B cell (primary cell): Measurements from ENCODE around the gene NR1H2. TPM values are rescaled to one million over a fixed set of nuclear protein-coding genes. Genes with fewer than 3 reads are reported as not detected.

ENCODE experiments used
- ATAC-seq: fragments of 200-7000 bp; cut with Tn5 transposase; one replicate; pipeline ENCODE4 v1.10.0; 2021; ENCODE audit warnings: low read depth, mild to moderate bottlenecking, moderate number of reproducible peaks, moderate library complexity
- CTCF ChIA-PET: fragments of 350-600 bp; sonication (Branson Sonifier 250); formaldehyde crosslinking; loops from one replicate; lab custom pipeline; 2021; ENCODE audit warnings: antibody characterized with exemption, inconsistent platforms; lab: Charles Lee
- POLR2A ChIA-PET: fragments of 350-600 bp; sonication (Branson Sonifier 250); formaldehyde crosslinking; loops from one replicate; lab custom pipeline; 2021; ENCODE audit warnings: antibody characterized with exemption; lab: Charles Lee
- DNase-seq: peaks from one replicate; pipeline ENCODE4 v3.0.0; 2013
- H2AFZ ChIP-seq: 2 replicates; pipeline ENCODE4 v1.6.1; 2012; ENCODE audit warnings: mild to moderate bottlenecking, low read depth, low read length; ENCODE audit not compliant: insufficient read depth, poor library complexity, severe bottlenecking
- H3K27ac ChIP-seq, 2 donors: 1 replicate in 1 of 2; 2 replicates in 1 of 2; pipeline ENCODE4 v1.5.1; 2012 to 2013; ENCODE audit warnings: low read length in 2 of 2, mild to moderate bottlenecking in 2 of 2, moderate library complexity in 1 of 2
- H3K27me3 ChIP-seq, 4 experiments: fragments of 200-600 bp in 1 of 4; sonication (generic) in 1 of 4; replicated peaks in 1 of 4; 1 replicate in 2 of 4; 2 replicates in 2 of 4; pipeline versions ENCODE4 v1.6.1 to v1.7.0; 2013 to 2016; ENCODE audit warnings: low read length in 3 of 4, mild to moderate bottlenecking in 2 of 4, mixed read lengths in 1 of 4, moderate library complexity in 1 of 4; ENCODE audit not compliant: insufficient read depth in 4 of 4, control insufficient read depth in 3 of 4; ENCODE audit errors: control extremely low read depth in 1 of 4
- H3K36me3 ChIP-seq, 2 experiments: replicated peaks in 1 of 2; 1 replicate in 1 of 2; 2 replicates in 1 of 2; pipeline versions ENCODE4 v1.6.1 to v1.7.1; 2013; ENCODE audit warnings: low read length in 1 of 2; ENCODE audit not compliant: insufficient read depth in 2 of 2, control insufficient read depth in 1 of 2; ENCODE audit errors: control extremely low read depth in 1 of 2, extremely low read depth in 1 of 2
- H3K4me1 ChIP-seq, 2 donors: fragments of 200-600 bp in 1 of 2; sonication (generic) in 1 of 2; 1 replicate in 1 of 2; 2 replicates in 1 of 2; pipeline versions ENCODE4 v1.5.1 to v1.6.1; 2013 to 2017; ENCODE audit warnings: low read length in 2 of 2; ENCODE audit not compliant: control insufficient read depth in 2 of 2, insufficient read depth in 2 of 2
- H3K4me2 ChIP-seq: replicated peaks from 2 replicates; pipeline ENCODE3; 2012; ENCODE audit warnings: mild to moderate bottlenecking, low read depth, low read length; ENCODE audit not compliant: poor library complexity, severe bottlenecking
- H3K4me3 ChIP-seq, 5 experiments: fragments of 200-600 bp in 1 of 5; sonication (generic) in 1 of 5; 1 replicate in 3 of 5; 2 replicates in 2 of 5; pipeline versions ENCODE4 v1.5.1 to v1.7.0; 2011 to 2016; ENCODE audit warnings: low read length in 4 of 5, mild to moderate bottlenecking in 4 of 5, low read depth in 2 of 5, control low read depth in 1 of 5, moderate library complexity in 1 of 5; ENCODE audit not compliant: insufficient read depth in 1 of 5; ENCODE audit errors: control extremely low read depth in 1 of 5, extremely low read depth in 1 of 5
- H3K79me2 ChIP-seq: fragments of 200-600 bp; sonication (generic); one replicate; pipeline ENCODE4 v1.6.0; 2016; ENCODE audit warnings: low read length; ENCODE audit not compliant: control insufficient read depth, insufficient read depth
- H3K9ac ChIP-seq: fragments of 200-600 bp; sonication (generic); 2 replicates; pipeline ENCODE4 v1.6.1; 2017; ENCODE audit warnings: mild to moderate bottlenecking, low read length, moderate library complexity
- H3K9me3 ChIP-seq, 3 donors: one replicate each; pipeline versions ENCODE4 v1.6.1 to v1.7.1; 2013; ENCODE audit warnings: low read length in 2 of 3; ENCODE audit not compliant: control insufficient read depth in 2 of 3, insufficient read depth in 1 of 3; ENCODE audit errors: control extremely low read depth in 1 of 3
- H4K20me1 ChIP-seq: 2 replicates; pipeline ENCODE4 v1.6.0; 2012; ENCODE audit warnings: mild to moderate bottlenecking, low read length; ENCODE audit not compliant: insufficient read depth, control insufficient read depth, poor library complexity, severe bottlenecking
- H3K27ac Mint-ChIP-seq: one replicate; pipeline ENCODE4 v1.8.0; 2021; ENCODE audit warnings: mixed read lengths
- H3K27me3 Mint-ChIP-seq: one replicate; pipeline ENCODE4 v1.8.0; 2021; ENCODE audit warnings: mixed read lengths
- H3K4me1 Mint-ChIP-seq: one replicate; pipeline ENCODE4 v1.8.0; 2021; ENCODE audit warnings: mixed read lengths
- H3K4me3 Mint-ChIP-seq: one replicate; pipeline ENCODE4 v1.8.0; 2021; ENCODE audit warnings: mixed read lengths
- H3K9me3 Mint-ChIP-seq: one replicate; pipeline ENCODE4 v1.8.0; 2022; ENCODE audit warnings: mixed read lengths; ENCODE audit not compliant: insufficient read depth
- EZH2 ChIP-seq: IDR thresholded peaks from 2 replicates; pipeline ENCODE4 v1.6.1; 2012; ENCODE audit warnings: borderline replicate concordance, low read depth, mild to moderate bottlenecking, moderate library complexity, low read length; ENCODE audit not compliant: insufficient read depth, poor library complexity, severe bottlenecking
- WGBS: methylation state at CpG from one replicate; pipeline ENCODE4 v1.1.5; 2013; ENCODE audit warnings: missing lambda C conversion rate; ENCODE audit not compliant: insufficient coverage; 5-methylcytosine and 5-hydroxymethylcytosine counted together
- intact Hi-C: fragments of 100-400 bp; cut with micrococcal nuclease; formaldehyde crosslinking; loops from one replicate; pipeline ENCODE4 v1.10.0; 2022
- polyA plus RNA-seq: library from polyadenylated mRNA; depleted of rRNA; stranded (reverse); fragments of >200 nt; gene quantifications from 2 replicates; pipeline ENCODE4 v1.2.3, GENCODE V29; 2012
- total RNA-seq, 2 donors: library from RNA; stranded (reverse); fragments of 120-200 nt in 1 of 2; gene quantifications; 1 replicate in 1 of 2; 2 replicates in 1 of 2; pipeline versions ENCODE4 v1.2.3 to v1.2.4, GENCODE V29; 2013 to 2022
- TF ChIP-seq, protein P1 (sequence below): fragments of 200-600 bp; IDR thresholded peaks from one replicate; pipeline ENCODE4 v1.8.0; 2022; ENCODE audit warnings: antibody characterized with exemption, mild to moderate bottlenecking

The NR1H2 gene
- total and polyA plus RNA-seq, 2 donors (not counting 1 experiment from before 2014, with no cell fraction given): 116 to 164 TPM

DNA sequence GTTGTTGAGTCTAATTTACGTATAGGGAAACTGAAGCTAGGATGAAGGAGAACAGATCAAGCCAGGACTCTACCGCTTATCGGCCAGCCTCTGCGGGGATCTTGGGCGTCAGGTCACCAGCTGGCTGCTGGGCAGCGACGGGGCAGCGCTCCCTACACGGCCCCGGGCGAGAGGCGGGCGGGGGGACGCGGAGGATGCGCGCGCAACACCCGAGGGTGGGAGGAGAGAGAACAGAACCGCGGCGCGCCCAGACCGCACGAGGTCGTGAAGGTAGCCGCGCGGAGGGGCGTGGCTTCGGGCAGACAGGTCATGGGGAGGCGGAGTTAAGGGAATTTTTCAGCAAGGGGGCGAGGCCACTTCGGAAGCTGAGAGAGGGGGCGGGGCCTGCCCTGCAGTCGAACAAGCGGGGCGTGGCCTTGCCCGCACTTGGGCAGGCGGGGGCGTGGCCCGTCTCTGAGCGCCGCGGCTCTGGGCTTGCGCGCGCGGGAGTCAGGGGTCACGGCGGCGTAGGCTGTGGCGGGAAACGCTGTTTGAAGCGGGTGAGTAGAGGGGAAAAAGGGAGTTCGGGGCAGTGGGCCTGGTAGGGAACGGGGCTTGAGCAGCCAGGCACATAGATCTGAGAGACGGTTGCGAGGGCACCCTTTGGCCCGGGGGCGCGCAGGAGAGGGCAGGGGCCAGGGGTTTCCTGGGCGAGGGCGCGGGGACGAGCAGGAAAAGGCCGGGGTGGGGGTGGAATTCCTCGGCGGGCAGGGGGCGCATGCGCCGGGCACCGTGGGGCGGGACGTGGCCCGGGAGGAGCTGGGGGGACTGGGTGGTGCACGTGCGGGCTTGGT, 7.8 kb downstream of the NR1H2 start, which contains the start of gene POLD1:
Gene POLD1 (plus strand): TSS at position 496 of the 833 bp plus-strand sequence. CDS start 14,505 bp downstream, outside the sequence.
- WGBS: under 1% methylated on average over 78 of the region's 78 CpGs
- H3K36me3 ChIP-seq: peaks cover under 1 to 45% of the 10 kb centered on the region in 2 experiments
- peak within 1 kb of the TSS; percentile 64 to 73 for H3K27ac ChIP-seq
- H3K9me3 ChIP-seq: no peaks in the 10 kb centered on the region
- ATAC-seq: peak; percentile 96
- peaks cover 27% of the 10 kb centered on the region for H4K20me1 ChIP-seq
- intact Hi-C loops: loop anchor here (1.0 to 2.0 kb wide), 6 partner anchors 8 to 421 kb away; partner anchors contain the start of gene NR1H2
- H3K27me3 ChIP-seq: no peaks in the 10 kb centered on the region
- Mint-ChIP-seq H3K27ac (peak within 1 kb of the TSS; percentile 92), H3K4me1 (peaks cover 31% of the 10 kb centered on the region), H3K9me3 (no peaks in the 10 kb centered on the region), H3K27me3 (no peaks in the 10 kb centered on the region), H3K4me3 (peak within 1 kb of the TSS; percentile 94)
- peak within 1 kb of the TSS; percentile 61 for H2AFZ ChIP-seq
- peak; percentile 100 for DNase-seq
- ChIA-PET POLR2A (interaction anchor here (0.9 to 2.5 kb wide), 9 partner anchors 8 to 127 kb away, joined by 3 to 15 read pairs (median 5); partner anchors contain the start of genes JOSD2, KCNC3, NR1H2 and SPIB), CTCF (interaction anchor here (0.7 to 3.9 kb wide), 10 partner anchors 9 to 400 kb away, joined by 3 to 22 read pairs (median 4); partner anchors contain the start of gene JOSD2)
- H3K79me2 ChIP-seq: peaks cover 34% of the 10 kb centered on the region
- peaks cover 12 to 18% of the 10 kb centered on the region in 2 donors for H3K4me1 ChIP-seq
- H3K4me3 ChIP-seq: peak within 1 kb of the TSS; percentile 59 to 92 (median 67)
- peak within 1 kb of the TSS; percentile 97 for H3K4me2 ChIP-seq
- peak within 1 kb of the TSS; percentile 80 for H3K9ac ChIP-seq
- TF ChIP-seq, protein P1, sequence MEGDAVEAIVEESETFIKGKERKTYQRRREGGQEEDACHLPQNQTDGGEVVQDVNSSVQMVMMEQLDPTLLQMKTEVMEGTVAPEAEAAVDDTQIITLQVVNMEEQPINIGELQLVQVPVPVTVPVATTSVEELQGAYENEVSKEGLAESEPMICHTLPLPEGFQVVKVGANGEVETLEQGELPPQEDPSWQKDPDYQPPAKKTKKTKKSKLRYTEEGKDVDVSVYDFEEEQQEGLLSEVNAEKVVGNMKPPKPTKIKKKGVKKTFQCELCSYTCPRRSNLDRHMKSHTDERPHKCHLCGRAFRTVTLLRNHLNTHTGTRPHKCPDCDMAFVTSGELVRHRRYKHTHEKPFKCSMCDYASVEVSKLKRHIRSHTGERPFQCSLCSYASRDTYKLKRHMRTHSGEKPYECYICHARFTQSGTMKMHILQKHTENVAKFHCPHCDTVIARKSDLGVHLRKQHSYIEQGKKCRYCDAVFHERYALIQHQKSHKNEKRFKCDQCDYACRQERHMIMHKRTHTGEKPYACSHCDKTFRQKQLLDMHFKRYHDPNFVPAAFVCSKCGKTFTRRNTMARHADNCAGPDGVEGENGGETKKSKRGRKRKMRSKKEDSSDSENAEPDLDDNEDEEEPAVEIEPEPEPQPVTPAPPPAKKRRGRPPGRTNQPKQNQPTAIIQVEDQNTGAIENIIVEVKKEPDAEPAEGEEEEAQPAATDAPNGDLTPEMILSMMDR: no peak
- TF ChIP-seq EZH2: no peak
